ENCODE data around the gene TTC8.

The TTC8 gene

DNA sequence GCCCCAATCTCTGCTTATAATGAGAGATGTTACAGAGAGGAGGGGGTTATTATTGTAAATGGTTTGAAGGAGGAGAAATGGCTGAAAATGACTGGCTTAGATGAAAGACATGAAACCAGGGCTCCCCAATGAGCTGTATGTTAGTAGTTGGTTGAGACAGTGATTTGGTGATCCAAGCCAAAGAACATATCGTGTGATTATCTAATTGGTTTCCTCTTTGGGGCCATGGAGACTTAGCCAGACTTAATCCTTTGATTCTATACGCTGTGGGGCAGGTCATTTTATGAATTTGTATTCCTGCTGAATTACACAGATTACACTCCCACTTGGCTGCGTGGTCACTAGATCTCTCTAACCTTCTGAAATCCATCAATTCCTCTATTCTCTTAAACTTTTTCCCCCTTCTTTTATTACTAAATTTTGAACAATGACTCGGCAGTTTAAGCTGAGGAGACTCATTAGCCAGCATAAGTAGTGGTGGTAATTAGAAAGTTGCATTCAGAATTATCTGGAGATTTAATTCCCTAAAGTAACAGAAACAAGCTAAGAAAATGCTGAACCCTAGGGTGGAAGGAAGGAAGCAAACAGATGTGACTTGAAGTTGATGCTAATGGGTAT lies 5.3 kb downstream of the TTC8 start:
- TF ChIP-seq EZH2 (optimal IDR thresholded peaks at IDR 0.05; ENCODE audit: low read depth, low read length) (no peak), EZH2phosphoT487 (IDR thresholded peaks at IDR 0.05; ENCODE audit: low read length) (no peak)
- TF ChIP-seq, protein P1, sequence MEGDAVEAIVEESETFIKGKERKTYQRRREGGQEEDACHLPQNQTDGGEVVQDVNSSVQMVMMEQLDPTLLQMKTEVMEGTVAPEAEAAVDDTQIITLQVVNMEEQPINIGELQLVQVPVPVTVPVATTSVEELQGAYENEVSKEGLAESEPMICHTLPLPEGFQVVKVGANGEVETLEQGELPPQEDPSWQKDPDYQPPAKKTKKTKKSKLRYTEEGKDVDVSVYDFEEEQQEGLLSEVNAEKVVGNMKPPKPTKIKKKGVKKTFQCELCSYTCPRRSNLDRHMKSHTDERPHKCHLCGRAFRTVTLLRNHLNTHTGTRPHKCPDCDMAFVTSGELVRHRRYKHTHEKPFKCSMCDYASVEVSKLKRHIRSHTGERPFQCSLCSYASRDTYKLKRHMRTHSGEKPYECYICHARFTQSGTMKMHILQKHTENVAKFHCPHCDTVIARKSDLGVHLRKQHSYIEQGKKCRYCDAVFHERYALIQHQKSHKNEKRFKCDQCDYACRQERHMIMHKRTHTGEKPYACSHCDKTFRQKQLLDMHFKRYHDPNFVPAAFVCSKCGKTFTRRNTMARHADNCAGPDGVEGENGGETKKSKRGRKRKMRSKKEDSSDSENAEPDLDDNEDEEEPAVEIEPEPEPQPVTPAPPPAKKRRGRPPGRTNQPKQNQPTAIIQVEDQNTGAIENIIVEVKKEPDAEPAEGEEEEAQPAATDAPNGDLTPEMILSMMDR (IDR thresholded peaks at IDR 0.05; ENCODE audit: low read length), result no peak
- no peak for DNase-seq
- H3K4me2 ChIP-seq (ENCODE audit: low read depth, low read length), result no peak overlapping the region
- H3K9ac ChIP-seq (ENCODE audit: low read length), result no peak overlapping the region
- no peak overlapping the region for H3K4me3 ChIP-seq (ENCODE audit: low read length)
- H3K4me1 ChIP-seq (ENCODE audit: low read length), result no peaks in the 10 kb centered on the region
- no peak overlapping the region for H2AFZ ChIP-seq (ENCODE audit: low read length)
- H3K9me3 ChIP-seq (replicated peaks; ENCODE audit: insufficient read depth, low read length), result no peaks in the 10 kb centered on the region
- no peaks in the 10 kb centered on the region for H3K27me3 ChIP-seq (replicated peaks; ENCODE audit: insufficient read depth, low read length)
- no peaks in the 10 kb centered on the region for H3K9me2 ChIP-seq (replicated peaks; ENCODE audit: insufficient read depth, low read length)
- no peak overlapping the region for H3K27ac ChIP-seq (ENCODE audit: low read length)
- H3K79me2 ChIP-seq (ENCODE audit: low read length), result no peaks in the 10 kb centered on the region
- H3F3A ChIP-seq (ENCODE audit: insufficient read depth, low read length), result no peaks in the 10 kb centered on the region
- H4K20me1 ChIP-seq (ENCODE audit: insufficient read depth, low read length), result no peaks in the 10 kb centered on the region
- no peaks in the 10 kb centered on the region for H3K36me3 ChIP-seq (replicated peaks; ENCODE audit: insufficient read depth, low read length)

DNA sequence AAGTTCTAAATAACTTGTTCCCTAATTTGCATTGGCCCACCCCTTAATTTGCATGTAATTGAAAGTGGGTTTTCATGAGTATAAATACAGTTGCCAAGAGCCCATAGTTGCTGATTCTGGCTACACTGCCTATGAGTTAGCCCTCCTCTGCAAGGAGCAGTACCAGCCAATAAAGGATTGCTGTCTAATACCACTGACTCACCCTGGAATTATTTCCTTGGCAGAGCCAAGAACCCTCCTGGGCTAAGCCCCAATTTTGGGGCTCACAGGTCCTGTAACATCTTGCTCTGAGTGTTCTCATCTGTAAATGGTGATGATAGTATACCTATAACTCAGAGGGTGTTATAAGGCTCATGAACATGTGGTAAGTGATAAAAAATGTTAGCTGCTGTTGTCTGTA lies 6.8 kb downstream of the TTC8 start:
- TF ChIP-seq EZH2 (optimal IDR thresholded peaks at IDR 0.05; ENCODE audit: low read depth, low read length) (no peak), EZH2phosphoT487 (IDR thresholded peaks at IDR 0.05; ENCODE audit: low read length) (no peak)
- TF ChIP-seq, protein P1 (IDR thresholded peaks at IDR 0.05; ENCODE audit: low read length), result no peak
- Histone ChIP-seq H3K36me3 (replicated peaks; ENCODE audit: insufficient read depth, low read length) (no peaks in the 10 kb centered on the region), H3K4me2 (ENCODE audit: low read depth, low read length) (no peak overlapping the region), H4K20me1 (ENCODE audit: insufficient read depth, low read length) (no peaks in the 10 kb centered on the region), H3K9me2 (replicated peaks; ENCODE audit: insufficient read depth, low read length) (no peaks in the 10 kb centered on the region), H3K9ac (ENCODE audit: low read length) (no peak overlapping the region), H3K79me2 (ENCODE audit: low read length) (no peaks in the 10 kb centered on the region), H3K4me1 (ENCODE audit: low read length) (no peaks in the 10 kb centered on the region), H2AFZ (ENCODE audit: low read length) (no peak overlapping the region), H3K9me3 (replicated peaks; ENCODE audit: insufficient read depth, low read length) (no peaks in the 10 kb centered on the region), H3F3A (ENCODE audit: insufficient read depth, low read length) (no peaks in the 10 kb centered on the region), H3K27me3 (replicated peaks; ENCODE audit: insufficient read depth, low read length) (no peaks in the 10 kb centered on the region), H3K4me3 (ENCODE audit: low read length) (no peak overlapping the region), H3K27ac (ENCODE audit: low read length) (no peak overlapping the region)
- DNase-seq, result no peak

DNA sequence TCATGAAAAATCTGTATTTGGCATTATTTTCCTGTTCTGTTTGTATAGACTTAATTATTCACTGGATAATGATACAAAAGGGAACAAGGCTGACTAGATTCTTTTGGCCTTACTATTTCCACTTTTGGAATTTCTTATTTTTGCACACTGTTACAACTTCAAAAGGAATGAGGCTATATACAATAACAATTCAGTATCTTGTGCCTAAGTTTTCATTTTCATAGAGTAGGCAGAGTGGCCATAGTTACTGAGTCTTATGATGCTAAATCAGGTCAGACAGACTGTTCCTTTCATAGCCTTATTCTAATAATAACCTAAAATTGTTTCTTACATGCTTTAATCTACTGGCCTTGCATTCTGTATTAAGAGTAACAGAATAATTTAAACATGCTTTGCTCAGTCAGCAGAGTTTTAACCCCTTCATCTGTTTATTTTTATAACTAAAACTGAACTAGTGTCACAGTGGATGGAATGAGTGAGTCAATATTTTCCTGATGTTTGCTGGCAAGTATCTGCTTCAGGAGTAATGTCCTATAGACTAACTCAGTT lies 10.5 kb downstream of the TTC8 start:
- no peak for TF ChIP-seq EZH2 (optimal IDR thresholded peaks at IDR 0.05; ENCODE audit: low read depth, low read length)

DNA sequence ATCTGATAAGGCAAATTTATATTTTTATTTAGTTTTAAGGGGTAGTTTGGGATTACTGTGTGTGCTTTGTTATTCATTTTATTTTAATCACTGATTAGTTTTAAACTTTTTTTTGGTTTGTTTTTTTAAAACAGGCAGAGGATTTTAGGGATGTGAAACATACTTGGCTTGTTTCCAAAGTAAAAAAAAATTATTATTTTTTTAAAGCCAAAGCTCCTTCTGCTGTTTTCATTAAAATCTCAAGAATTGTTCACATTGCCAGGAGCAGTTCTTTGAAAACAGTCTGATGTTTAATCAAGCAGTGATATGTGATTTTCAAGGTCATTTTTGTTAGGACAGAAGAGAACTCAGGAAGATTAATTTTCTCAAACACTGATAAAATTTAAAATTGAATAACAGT lies 11.2 kb downstream of the TTC8 start:
- H3K9ac ChIP-seq (ENCODE audit: low read length), result no peak overlapping the region
- H3K4me2 ChIP-seq (ENCODE audit: low read depth, low read length), result no peak overlapping the region
- H4K20me1 ChIP-seq (ENCODE audit: insufficient read depth, low read length), result no peaks in the 10 kb centered on the region
- no peaks in the 10 kb centered on the region for H3K27me3 ChIP-seq (replicated peaks; ENCODE audit: insufficient read depth, low read length)
- H3K9me2 ChIP-seq (replicated peaks; ENCODE audit: insufficient read depth, low read length), result no peaks in the 10 kb centered on the region
- no peaks in the 10 kb centered on the region for H3F3A ChIP-seq (ENCODE audit: insufficient read depth, low read length)
- no peak overlapping the region for H2AFZ ChIP-seq (ENCODE audit: low read length)
- H3K79me2 ChIP-seq (ENCODE audit: low read length), result no peaks in the 10 kb centered on the region
- no peaks in the 10 kb centered on the region for H3K9me3 ChIP-seq (replicated peaks; ENCODE audit: insufficient read depth, low read length)
- H3K36me3 ChIP-seq (replicated peaks; ENCODE audit: insufficient read depth, low read length), result no peaks in the 10 kb centered on the region
- H3K27ac ChIP-seq (ENCODE audit: low read length), result no peak overlapping the region
- no peak overlapping the region for H3K4me3 ChIP-seq (ENCODE audit: low read length)
- TF ChIP-seq EZH2phosphoT487 (IDR thresholded peaks at IDR 0.05; ENCODE audit: low read length) (no peak), EZH2 (optimal IDR thresholded peaks at IDR 0.05; ENCODE audit: low read depth, low read length) (no peak)
- TF ChIP-seq, protein P1 (IDR thresholded peaks at IDR 0.05; ENCODE audit: low read length), result no peak
- DNase-seq, result no peak
- H3K4me1 ChIP-seq (ENCODE audit: low read length), result no peaks in the 10 kb centered on the region

More for the DNA sequence above, 10.5 kb downstream of the TTC8 start:
- no peaks in the 10 kb centered on the region for H3K9me2 ChIP-seq (replicated peaks; ENCODE audit: insufficient read depth, low read length)
- no peaks in the 10 kb centered on the region for H3F3A ChIP-seq (ENCODE audit: insufficient read depth, low read length)
- no peaks in the 10 kb centered on the region for H4K20me1 ChIP-seq (ENCODE audit: insufficient read depth, low read length)
- no peak overlapping the region for H3K27ac ChIP-seq (ENCODE audit: low read length)
- no peaks in the 10 kb centered on the region for H3K4me1 ChIP-seq (ENCODE audit: low read length)
- no peak overlapping the region for H3K4me3 ChIP-seq (ENCODE audit: low read length)
- no peaks in the 10 kb centered on the region for H3K36me3 ChIP-seq (replicated peaks; ENCODE audit: insufficient read depth, low read length)
- H2AFZ ChIP-seq (ENCODE audit: low read length), result no peak overlapping the region
- no peaks in the 10 kb centered on the region for H3K79me2 ChIP-seq (ENCODE audit: low read length)
- H3K27me3 ChIP-seq (replicated peaks; ENCODE audit: insufficient read depth, low read length), result no peaks in the 10 kb centered on the region
- DNase-seq, result no peak
- no peak overlapping the region for H3K9ac ChIP-seq (ENCODE audit: low read length)
- H3K4me2 ChIP-seq (ENCODE audit: low read depth, low read length), result no peak overlapping the region
- H3K9me3 ChIP-seq (replicated peaks; ENCODE audit: insufficient read depth, low read length), result no peaks in the 10 kb centered on the region

Data from MM.1S (cell line).